Prostate gland (tissue), 2 donors: ENCODE measurements around the gene ZNF532. TPM values are rescaled to one million over a fixed set of nuclear protein-coding genes. Genes with fewer than 3 reads are reported as not detected.

Experiments used
- DNase-seq: peaks from one replicate; pipeline ENCODE4 v3.0.0-alpha.2; 2019; ENCODE audit warnings: low spot score
- H3K27ac ChIP-seq, 2 donors: fragments of 200-600 bp; sonication (generic); 2 replicates each; pipeline ENCODE4 v1.5.1; 2017 to 2019
- H3K27me3 ChIP-seq: fragments of 200-600 bp; sonication (generic); replicated peaks from 2 replicates; pipeline ENCODE4 v1.5.1; 2019; ENCODE audit not compliant: insufficient read depth
- H3K36me3 ChIP-seq, 2 donors: fragments of 200-600 bp; sonication (generic); 1 replicate in 1 of 2; 2 replicates in 1 of 2; pipeline versions ENCODE4 v1.5.1 to v1.8.1; 2017 to 2019
- H3K4me1 ChIP-seq: fragments of 200-600 bp; sonication (generic); replicated peaks from 2 replicates; pipeline ENCODE4 v1.5.1; 2019
- H3K4me3 ChIP-seq, 2 donors: fragments of 200-600 bp; sonication (generic); 2 replicates each; pipeline ENCODE4 v1.5.1; 2017 to 2019
- H3K9me3 ChIP-seq: fragments of 200-600 bp; sonication (generic); 2 replicates; pipeline ENCODE4 v1.5.1; 2017
- POLR2A ChIP-seq: fragments of 450-650 bp; IDR thresholded peaks from one replicate; pipeline ENCODE4 v1.6.1; 2016; ENCODE audit warnings: antibody characterized with exemption, mild to moderate bottlenecking
- POLR2AphosphoS5 ChIP-seq: sonication (generic); formaldehyde crosslinking; IDR thresholded peaks from one replicate; pipeline ENCODE4 v1.6.1; 2017; ENCODE audit warnings: antibody characterized with exemption
- WGBS: methylation state at CpG from one replicate; pipeline ENCODE4 v1.1.5; 2018; 5-methylcytosine and 5-hydroxymethylcytosine counted together
- intact Hi-C: fragments of 100-400 bp; cut with DNase I; formaldehyde crosslinking; loops from one replicate; pipeline ENCODE4 v1.14.2; 2022
- total RNA-seq, 2 donors: library from RNA; depleted of rRNA; stranded (reverse); fragments of >200 nt; gene quantifications; one replicate each; pipeline ENCODE4 v1.1.0, GENCODE V29; 2016
- TF ChIP-seq, protein P1 (sequence below), 4 experiments: fragments of 200-600 bp in 2 of 4; fragments of 450-650 bp in 2 of 4; sonication (generic) in 2 of 4; IDR thresholded peaks; 1 replicate in 3 of 4; 2 replicates in 1 of 4; pipeline ENCODE4 v1.5.1; 2016 to 2019; ENCODE audit warnings: antibody characterized with exemption in 4 of 4, mild to moderate bottlenecking in 2 of 4, moderate library complexity in 2 of 4

Gene ZNF532
- total RNA-seq, 2 donors from 2014 or later, result 231 to 299 TPM

DNA sequence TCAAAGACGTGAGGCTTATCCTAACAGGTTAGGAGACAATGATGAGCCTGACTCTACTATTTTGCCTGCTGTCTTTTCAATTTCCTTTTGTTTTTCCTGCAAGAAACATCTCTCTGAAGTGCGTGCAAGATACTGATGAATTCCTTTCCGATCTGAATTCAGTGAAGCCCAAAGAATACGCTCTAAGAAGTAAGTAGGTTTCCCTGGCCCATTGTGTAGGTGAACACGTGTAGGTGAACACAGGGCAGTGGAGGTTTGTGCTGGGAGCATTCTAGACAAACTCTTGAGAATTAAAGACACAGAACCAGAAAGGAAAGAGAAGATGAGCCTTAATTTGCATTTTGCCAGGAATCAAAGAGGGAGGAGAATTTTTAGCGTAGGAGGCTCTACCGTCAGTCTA lies 132.0 kb downstream of the ZNF532 start:
- WGBS, result 91% methylated on average over 7 of the region's 7 CpGs
- no peaks in the 10 kb centered on the region for H3K4me1 ChIP-seq
- DNase-seq, result no peak
- H3K27ac ChIP-seq, result no peak overlapping the region
- H3K4me3 ChIP-seq, result no peak overlapping the region
- H3K36me3 ChIP-seq, result no peaks in the 10 kb centered on the region
- H3K9me3 ChIP-seq, result no peaks in the 10 kb centered on the region
- intact Hi-C loops, result no loop called here
- H3K27me3 ChIP-seq, result no peaks in the 10 kb centered on the region
- TF ChIP-seq POLR2A, result no peak

DNA sequence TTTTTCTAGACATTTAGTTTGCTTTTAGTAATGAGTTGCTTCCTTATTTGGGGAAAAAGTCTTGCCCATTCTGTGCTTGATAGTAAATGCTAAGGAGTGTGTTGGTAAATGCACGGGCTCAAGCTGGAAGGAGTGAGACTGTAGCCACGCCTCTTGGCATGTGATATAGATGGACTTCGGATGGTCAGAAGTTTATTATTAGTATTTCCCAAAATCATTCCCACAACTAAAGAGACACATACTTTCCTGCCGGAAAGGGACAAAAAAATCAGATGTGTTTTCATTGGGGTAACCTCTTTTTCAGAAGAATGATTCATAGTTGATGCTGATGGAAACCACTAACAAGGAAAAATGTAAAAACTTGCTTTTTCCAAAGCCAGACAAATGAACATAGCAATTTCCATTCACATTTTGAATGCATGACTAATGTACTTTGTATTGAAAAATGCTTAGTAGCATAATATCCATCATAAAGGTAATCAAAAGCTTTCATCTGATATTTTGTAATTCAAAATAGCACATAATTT lies 133.2 kb downstream of the ZNF532 start:
- Histone ChIP-seq H3K9me3 (no peaks in the 10 kb centered on the region), H3K27ac (peak overlapping the region; percentile 33 to 37), H3K27me3 (no peaks in the 10 kb centered on the region), H3K4me3 (no peak overlapping the region), H3K4me1 (no peaks in the 10 kb centered on the region), H3K36me3 (no peaks in the 10 kb centered on the region)
- intact Hi-C loops, result no loop called here
- TF ChIP-seq POLR2A (no peak), POLR2AphosphoS5 (no peak)
- TF ChIP-seq, protein P1, sequence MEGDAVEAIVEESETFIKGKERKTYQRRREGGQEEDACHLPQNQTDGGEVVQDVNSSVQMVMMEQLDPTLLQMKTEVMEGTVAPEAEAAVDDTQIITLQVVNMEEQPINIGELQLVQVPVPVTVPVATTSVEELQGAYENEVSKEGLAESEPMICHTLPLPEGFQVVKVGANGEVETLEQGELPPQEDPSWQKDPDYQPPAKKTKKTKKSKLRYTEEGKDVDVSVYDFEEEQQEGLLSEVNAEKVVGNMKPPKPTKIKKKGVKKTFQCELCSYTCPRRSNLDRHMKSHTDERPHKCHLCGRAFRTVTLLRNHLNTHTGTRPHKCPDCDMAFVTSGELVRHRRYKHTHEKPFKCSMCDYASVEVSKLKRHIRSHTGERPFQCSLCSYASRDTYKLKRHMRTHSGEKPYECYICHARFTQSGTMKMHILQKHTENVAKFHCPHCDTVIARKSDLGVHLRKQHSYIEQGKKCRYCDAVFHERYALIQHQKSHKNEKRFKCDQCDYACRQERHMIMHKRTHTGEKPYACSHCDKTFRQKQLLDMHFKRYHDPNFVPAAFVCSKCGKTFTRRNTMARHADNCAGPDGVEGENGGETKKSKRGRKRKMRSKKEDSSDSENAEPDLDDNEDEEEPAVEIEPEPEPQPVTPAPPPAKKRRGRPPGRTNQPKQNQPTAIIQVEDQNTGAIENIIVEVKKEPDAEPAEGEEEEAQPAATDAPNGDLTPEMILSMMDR (IDR thresholded peaks at IDR 0.05), result no peak
- 63% methylated on average over 4 of the region's 4 CpGs for WGBS
- DNase-seq, result no peak

DNA sequence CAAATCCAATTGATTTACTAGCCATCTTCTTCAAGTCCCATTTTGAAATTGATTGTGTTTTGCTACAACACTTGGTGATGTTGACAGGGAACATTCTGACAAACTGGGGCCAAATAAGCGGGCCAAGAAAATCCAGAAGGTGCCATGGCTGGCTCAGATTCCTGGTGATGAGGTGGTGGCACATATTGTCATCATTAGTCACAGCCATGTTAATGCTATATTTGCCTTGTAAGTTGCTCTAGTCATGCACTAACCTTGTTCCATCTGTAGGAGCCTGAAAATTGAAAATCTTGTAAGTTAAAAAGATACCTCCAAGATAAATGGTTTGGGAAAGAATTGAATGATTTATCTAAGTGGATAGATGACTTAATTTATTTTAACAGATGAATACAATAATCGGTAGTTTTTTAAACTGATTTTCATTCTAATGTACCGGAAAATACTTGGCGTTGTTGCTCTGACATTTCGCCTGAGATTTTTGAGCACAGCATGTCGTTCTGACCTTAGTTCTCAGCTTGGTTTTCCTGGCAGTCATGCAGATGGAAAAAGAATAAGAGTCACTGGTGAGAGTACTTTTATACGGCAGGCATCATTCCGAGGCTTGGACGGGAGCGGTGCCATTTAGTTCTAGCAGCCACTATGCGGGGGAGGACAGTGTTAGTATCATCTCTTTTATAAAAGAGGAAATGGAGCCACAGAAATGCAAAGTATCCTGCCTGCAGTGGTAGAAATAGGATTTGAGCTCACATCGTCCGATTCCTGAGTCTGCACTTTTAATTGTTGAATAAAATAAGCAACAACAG lies 133.9 kb downstream of the ZNF532 start:
- 58% methylated on average over 13 of the region's 13 CpGs for WGBS
- H3K36me3 ChIP-seq, result no peaks in the 10 kb centered on the region
- H3K27me3 ChIP-seq, result no peaks in the 10 kb centered on the region
- no peak overlapping the region for H3K4me3 ChIP-seq
- intact Hi-C loops, result no loop called here
- DNase-seq, result no peak
- TF ChIP-seq POLR2AphosphoS5 (no peak), POLR2A (no peak)
- TF ChIP-seq, protein P1 (IDR thresholded peaks at IDR 0.05), result no peak
- peak overlapping the region; percentile 29 to 33 for H3K27ac ChIP-seq
- H3K9me3 ChIP-seq, result no peaks in the 10 kb centered on the region
- no peaks in the 10 kb centered on the region for H3K4me1 ChIP-seq

DNA sequence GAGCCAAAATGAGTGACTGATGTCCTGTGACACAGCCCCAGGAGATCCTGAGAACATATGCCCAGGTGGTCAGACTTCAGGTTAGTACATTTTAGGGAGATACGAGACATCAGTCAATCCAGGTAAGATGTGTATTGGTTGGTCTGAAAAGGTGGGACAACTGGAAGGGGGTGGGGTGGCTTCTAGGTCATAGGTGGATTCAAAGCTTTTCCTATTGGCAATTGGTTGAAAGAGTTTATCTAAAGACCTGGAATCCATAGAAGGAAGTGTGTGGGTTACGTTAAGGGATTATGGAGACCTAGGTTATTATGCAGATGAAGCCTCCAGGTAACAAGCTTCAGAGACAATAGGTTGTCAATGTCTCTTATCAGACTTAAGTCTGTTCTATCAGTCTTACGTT lies 136.5 kb downstream of the ZNF532 start:
- no peak for DNase-seq
- TF ChIP-seq, protein P1 (IDR thresholded peaks at IDR 0.05), result no peak
- TF ChIP-seq POLR2A (no peak), POLR2AphosphoS5 (no peak)
- H3K36me3 ChIP-seq, result no peaks in the 10 kb centered on the region
- WGBS, result 87% methylated on average over 3 of the region's 3 CpGs
- no peak overlapping the region for H3K27ac ChIP-seq
- H3K9me3 ChIP-seq, result no peaks in the 10 kb centered on the region
- no peaks in the 10 kb centered on the region for H3K27me3 ChIP-seq
- no peaks in the 10 kb centered on the region for H3K4me1 ChIP-seq
- intact Hi-C loops, result no loop called here
- no peak overlapping the region for H3K4me3 ChIP-seq

DNA sequence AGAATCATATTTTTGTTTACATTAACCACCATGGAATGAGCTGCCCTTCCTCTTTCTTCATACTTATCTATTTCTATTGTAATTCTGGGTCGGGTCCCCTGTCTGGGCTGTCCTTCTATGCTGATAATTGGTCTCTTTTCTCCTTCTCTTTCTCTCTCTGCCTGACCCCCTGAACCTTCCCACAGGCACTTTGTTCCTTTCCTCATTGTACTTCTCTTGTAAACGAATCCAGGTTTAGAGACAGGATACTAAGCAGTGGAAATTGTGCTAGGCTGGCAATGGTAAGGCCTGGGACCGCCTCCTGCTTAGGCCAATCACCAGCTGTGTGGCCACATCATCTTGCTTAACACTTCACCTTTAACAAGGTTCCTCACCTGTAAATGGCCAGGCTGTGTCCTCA lies 137.0 kb downstream of the ZNF532 start:
- H3K36me3 ChIP-seq, result no peaks in the 10 kb centered on the region
- intact Hi-C loops, result no loop called here
- no peaks in the 10 kb centered on the region for H3K4me1 ChIP-seq
- DNase-seq, result no peak
- TF ChIP-seq POLR2A, result no peak
- H3K27ac ChIP-seq, result no peak overlapping the region
- 60% methylated on average over 3 of the region's 3 CpGs for WGBS
- H3K9me3 ChIP-seq, result no peaks in the 10 kb centered on the region
- no peak overlapping the region for H3K4me3 ChIP-seq
- no peaks in the 10 kb centered on the region for H3K27me3 ChIP-seq
